HG02642 (cell line): ENCODE results near the gene CDK7.
"Not testable (repeated sequence)": the region's sequence is repeated elsewhere in the genome, so short reads cannot be mapped to it uniquely, and the experiment has no call there.

Experiments
- ATAC-seq: cut with Tn5 transposase; IDR thresholded peaks from one replicate; pipeline ENCODE4 v1.9.1; 2021; ENCODE audit warnings: mild to moderate bottlenecking; ENCODE audit not compliant: unreplicated experiment, poor library complexity

The CDK7 gene

DNA sequence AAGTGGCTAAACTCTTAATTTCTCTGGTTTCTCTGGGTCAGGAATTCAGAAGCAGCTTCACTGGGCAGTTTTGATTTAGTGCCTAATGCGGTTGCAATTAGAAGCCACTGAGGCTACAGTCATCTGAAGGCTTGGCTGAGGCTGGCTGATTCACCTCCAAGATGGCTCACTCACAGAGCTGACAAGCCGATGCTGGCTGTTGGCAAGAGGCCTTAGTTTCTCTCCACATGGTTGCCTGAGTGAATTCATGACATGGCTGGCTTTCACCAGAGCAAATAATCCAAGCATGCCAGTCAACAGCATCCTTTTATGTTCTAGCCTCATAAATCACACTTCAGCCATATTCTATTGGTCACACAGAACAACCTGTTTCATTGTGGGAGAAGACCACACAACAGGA lies 2.8 kb upstream of the CDK7 start:
- ATAC-seq = no peak

DNA sequence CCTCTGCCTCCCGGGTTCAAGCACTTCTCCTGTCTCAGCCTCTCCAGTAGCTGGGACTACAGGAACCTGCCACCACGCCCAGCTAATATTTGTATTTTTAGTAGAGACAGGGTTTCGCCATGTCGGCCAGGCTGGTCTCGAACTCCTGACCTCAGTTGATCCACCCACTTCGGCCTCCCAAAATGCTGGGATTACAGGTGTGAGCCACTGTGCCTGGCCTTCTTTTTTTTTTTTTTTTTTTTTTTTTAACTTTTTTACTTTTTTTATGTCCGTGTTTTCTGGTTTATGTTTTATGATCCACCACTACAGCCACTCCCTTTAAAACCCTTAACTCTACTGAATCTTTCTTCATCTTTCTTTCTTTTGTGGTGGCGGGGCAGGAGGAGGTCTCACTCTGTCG lies 2.0 kb downstream of the CDK7 start:
- ATAC-seq = not testable (repeated sequence)

GRCh38 chr5:69237877-69238276 lies 3.2 kb downstream of the CDK7 start:
- ATAC-seq = no peak

- ATAC-seq = no peak
Measured at GRCh38 chr5:69238760-69239251, 4.1 kb downstream of the CDK7 start.

DNA sequence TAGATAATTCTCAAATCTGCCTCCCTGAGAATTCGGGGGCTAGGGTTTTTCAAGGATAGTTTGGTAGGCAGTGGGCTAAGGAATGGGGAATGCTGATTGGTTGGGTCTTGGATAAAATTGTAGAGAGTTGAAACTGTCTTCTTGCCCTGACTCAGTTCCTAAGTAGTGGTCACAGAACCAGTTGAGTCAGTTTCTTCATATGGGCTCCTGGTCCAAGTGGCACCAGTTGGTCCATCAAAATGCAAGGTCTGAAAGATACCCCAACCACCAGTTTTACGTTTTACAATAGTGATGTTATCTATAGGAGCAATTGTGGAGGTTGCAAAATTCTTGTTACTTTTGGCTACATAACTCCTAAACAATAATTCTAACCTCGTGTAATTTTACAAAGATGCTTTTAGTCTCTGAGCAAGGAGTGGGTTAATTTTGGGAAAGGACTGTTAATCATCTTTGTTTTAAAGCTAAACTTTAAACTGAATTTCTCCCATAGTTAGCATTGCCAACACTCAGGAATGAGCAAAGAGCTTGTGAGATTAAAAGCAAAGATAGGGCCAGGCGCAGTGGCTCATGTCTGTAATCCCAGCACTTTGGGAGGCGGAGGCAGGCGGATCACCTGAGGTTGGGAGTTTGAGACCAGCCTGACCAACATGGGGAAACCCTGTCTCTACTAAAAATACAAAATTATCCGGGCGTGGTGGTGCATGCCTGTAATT lies 7.7 kb downstream of the CDK7 start:
- ATAC-seq = no peak

DNA sequence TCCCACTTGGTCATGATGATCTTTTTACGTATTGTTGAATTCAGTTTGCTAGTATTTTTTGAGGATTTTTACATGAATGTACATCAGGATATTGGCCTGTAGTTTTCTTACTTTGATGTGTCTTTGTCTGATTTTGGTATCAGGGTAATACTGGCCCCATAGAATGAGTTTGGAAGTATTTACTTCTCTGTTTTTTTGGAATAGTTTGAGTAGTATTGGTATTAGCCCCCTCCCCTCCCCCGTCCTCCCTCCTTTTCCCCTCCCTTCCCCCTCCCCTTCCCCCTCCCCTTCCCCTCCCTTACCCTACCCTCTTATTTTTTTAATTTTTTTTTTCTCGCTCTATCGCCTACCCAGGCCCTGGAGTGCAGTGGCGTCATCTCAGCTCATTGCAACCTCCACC lies 10.3 kb downstream of the CDK7 start:
- ATAC-seq = no peak

DNA sequence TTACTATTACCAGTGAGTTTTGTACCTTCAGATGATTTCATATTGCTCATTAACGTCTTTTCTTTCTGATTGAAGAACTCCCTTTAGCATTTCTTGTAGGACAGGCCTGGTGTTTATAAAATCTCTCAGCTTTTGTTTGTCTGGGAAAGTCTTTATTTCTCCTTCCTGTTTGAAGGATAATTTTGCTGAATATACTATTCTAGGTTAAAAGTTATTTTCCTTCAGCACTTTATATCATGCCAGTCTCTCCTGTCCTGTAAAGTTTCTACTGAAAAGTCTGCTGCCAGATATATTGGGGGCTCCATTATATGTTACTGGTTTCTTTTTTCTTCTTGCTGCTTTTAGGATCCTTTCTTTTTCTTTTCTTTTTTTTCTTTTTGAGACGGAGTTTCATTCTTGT lies 13.3 kb downstream of the CDK7 start:
- no peak for ATAC-seq

GRCh38 chr5:69250593-69250992 lies 15.9 kb downstream of the CDK7 start:
- no peak for ATAC-seq

DNA sequence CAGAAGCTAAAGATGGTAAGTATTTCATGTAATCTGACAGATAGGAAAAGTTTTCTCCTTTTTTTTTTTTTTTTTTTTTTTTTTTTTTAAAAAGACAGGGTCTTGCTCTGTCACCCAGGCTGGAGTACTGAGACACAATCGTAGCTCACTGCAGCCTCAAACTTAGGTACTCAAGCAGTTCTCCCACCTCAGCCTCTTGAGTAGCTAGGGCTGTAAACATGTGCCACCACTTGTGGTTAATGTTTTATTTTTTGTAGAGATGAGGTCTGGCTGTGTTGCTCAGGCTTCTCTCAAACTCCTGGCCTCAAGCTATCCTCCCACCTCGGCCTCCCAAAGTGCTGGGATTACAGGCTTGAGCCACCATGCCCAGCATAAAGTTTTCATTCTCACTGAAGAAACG lies 17.8 kb downstream of the CDK7 start:
- ATAC-seq = no peak

GRCh38 chr5:69255940-69256339 lies 21.3 kb downstream of the CDK7 start:
- ATAC-seq = not testable (repeated sequence)

- no peak for ATAC-seq
Measured at GRCh38 chr5:69257577-69257976, 22.9 kb downstream of the CDK7 start.

- ATAC-seq = no peak
Measured at GRCh38 chr5:69261034-69261433, 26.3 kb downstream of the CDK7 start.

- ATAC-seq = no peak
Measured at GRCh38 chr5:69265931-69266330, 31.2 kb downstream of the CDK7 start.

DNA sequence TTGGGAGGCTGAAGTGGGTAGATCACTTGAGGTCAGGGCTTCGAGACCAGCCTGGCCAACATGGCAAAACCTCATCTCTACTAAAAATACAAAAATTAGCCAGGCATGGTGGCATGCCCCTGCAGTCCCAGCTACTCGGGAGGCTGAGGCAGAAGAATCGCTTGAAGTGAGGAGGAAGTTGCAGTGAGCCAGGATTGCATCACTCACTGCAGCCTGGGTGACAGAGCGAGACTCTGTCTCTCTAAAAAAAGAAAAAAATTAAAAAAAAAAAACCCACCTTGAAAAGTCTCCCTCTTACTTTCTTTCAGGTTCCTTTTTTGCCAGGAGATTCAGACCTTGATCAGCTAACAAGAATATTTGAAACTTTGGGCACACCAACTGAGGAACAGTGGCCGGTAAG lies 34.2 kb downstream of the CDK7 start:
- no peak for ATAC-seq

GRCh38 chr5:69270840-69271239 lies 36.2 kb downstream of the CDK7 start:
- ATAC-seq = no peak

DNA sequence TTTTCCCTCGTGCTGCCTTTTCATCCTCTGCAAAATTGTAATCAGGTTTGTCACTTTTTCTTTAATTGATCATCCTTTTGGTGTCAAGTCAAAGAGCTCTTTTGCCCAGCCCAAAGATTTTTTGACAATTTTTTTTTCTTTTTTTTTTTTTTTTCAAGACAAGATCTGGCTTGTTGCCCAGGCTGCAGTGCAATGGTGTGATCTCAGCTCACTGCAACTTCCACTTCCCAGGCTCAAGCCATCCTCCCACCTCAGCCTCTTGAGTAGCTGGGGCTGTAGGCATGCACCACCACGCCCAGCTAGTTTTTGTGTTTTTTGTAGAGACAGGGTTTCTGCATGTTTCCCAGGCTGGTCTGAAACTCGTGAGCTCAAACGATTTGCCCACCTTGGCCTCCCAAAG lies 36.7 kb downstream of the CDK7 start:
- no peak for ATAC-seq

- no peak for ATAC-seq
Measured at GRCh38 chr5:69275563-69275962, 40.9 kb downstream of the CDK7 start.

DNA sequence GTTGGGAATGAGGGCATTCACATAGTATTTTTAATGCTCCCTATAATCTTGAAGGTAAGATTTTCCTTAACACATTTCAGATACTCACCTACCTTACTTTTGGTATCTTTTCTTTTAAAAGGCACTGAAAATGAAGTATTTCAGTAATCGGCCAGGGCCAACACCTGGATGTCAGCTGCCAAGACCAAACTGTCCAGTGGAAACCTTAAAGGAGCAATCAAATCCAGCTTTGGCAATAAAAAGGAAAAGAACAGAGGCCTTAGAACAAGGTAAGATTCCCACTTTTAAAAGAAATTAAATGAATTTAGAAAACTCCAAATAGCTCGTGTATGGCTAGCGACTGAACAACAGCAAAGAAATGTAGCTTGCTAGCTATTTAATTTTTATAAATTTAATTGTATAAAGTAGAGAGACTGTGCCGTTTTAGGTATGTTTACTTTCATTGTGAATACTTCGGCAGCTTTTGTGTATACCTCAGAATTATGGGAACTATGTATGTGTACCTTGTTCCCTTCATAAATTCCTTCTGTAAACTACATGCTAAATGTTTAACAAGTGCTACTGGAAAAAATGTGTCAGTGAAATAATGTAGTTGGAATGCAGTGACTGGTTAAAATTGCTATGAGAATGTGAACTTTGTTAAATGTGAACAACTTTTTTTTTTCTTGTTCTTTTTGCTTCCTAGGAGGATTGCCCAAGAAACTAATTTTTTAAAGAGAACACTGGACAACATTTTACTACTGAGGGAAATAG lies 41.9 kb downstream of the CDK7 start:
- ATAC-seq = no peak

DNA sequence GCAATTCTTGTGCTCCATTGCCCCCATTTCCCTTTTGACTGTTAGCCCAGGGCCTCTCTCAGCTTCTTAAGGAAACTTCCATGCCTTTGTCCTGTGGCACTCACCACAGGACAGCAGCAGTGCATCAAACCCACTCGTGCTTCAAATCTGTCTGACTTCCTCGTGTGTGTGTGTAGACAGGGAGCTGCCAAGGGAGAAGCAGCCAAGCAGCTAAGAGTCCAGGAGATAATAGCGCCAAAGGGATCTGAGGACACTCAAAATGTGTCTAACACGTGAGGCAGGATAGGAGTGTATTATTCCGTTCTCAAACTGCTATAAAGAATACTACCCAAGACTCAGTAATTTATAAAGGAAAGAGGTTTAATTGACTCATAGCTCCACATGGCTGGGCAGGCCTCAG lies 44.8 kb downstream of the CDK7 start:
- ATAC-seq = no peak

- no peak for ATAC-seq
Measured at GRCh38 chr5:69281114-69281513, 46.4 kb downstream of the CDK7 start.

- no peak for ATAC-seq
Measured at GRCh38 chr5:69284203-69284602, 49.5 kb downstream of the CDK7 start.
